IMR-90 (cell line): Measurements from ENCODE around the gene CALN1. TPM values are rescaled to one million over a fixed set of nuclear protein-coding genes. Genes with fewer than 3 reads are reported as not detected.

Experiments
- ATAC-seq: fragments of 200-7000 bp; cut with Tn5 transposase; 2 replicates; pipeline ENCODE4 v1.9.1; 2020; ENCODE audit warnings: low read depth, mild to moderate bottlenecking, moderate library complexity
- BruUV-seq: library from RNA; stranded (reverse); fragments of 400-500 nt; replicated peaks from 2 replicates; lab custom pipeline; 2021; lab: Mats Ljungman, UMichigan
- CTCF ChIA-PET: fragments of 300-600 bp; formaldehyde crosslinking; extraction: SDS; loops from one replicate; lab custom pipeline; 2021; ENCODE audit warnings: antibody characterized with exemption; lab: Yijun Ruan, JAX
- POLR2A ChIA-PET: fragments of 300-600 bp; sonication (Branson Sonifier 250); formaldehyde crosslinking; loops from one replicate; lab custom pipeline; 2022; ENCODE audit warnings: antibody characterized with exemption; ENCODE audit not compliant: unreplicated experiment; lab: Charles Lee
- DNase-seq: peaks from one replicate; pipeline ENCODE4 v3.0.0; 2013
- H2AFZ ChIP-seq: replicated peaks from 2 replicates; pipeline ENCODE3; 2013; ENCODE audit warnings: low read length, mild to moderate bottlenecking; ENCODE audit not compliant: poor library complexity
- H2AK5ac ChIP-seq: 2 replicates; pipeline ENCODE4 v1.6.1; 2013; ENCODE audit warnings: low read depth, low read length, inconsistent platforms
- H2AK9ac ChIP-seq: replicated peaks from 2 replicates; pipeline ENCODE3; 2013; ENCODE audit warnings: mild to moderate bottlenecking, low read depth, low read length, moderate library complexity; ENCODE audit not compliant: poor library complexity
- H2BK120ac ChIP-seq: 2 replicates; pipeline ENCODE4 v1.6.1; 2013; ENCODE audit warnings: low read depth, low read length, inconsistent platforms
- H2BK15ac ChIP-seq: 3 replicates; pipeline ENCODE4 v1.6.1; 2013; ENCODE audit warnings: low read depth, low read length, inconsistent platforms
- H2BK20ac ChIP-seq: 2 replicates; pipeline ENCODE4 v1.6.1; 2013; ENCODE audit warnings: low read depth, mild to moderate bottlenecking, inconsistent platforms, low read length, moderate library complexity
- H2BK5ac ChIP-seq: 2 replicates; pipeline ENCODE4 v1.6.1; 2013; ENCODE audit warnings: mild to moderate bottlenecking, low read depth, low read length, inconsistent platforms; ENCODE audit not compliant: poor library complexity, severe bottlenecking
- H3K14ac ChIP-seq: replicated peaks from 2 replicates; pipeline ENCODE4 v1.6.1; 2013; ENCODE audit warnings: low read depth, low read length, inconsistent platforms
- H3K18ac ChIP-seq: 2 replicates; pipeline ENCODE4 v1.6.1; 2013; ENCODE audit warnings: low read depth, low read length, control low read depth
- H3K23ac ChIP-seq: 2 replicates; pipeline ENCODE4 v1.6.1; 2013; ENCODE audit warnings: low read depth, low read length, inconsistent platforms
- H3K27ac ChIP-seq: 2 replicates; pipeline ENCODE4 v1.5.1; 2013; ENCODE audit warnings: mild to moderate bottlenecking, control low read depth, low read length; ENCODE audit not compliant: insufficient read depth
- H3K27me3 ChIP-seq: 2 replicates; pipeline ENCODE4 v1.6.1; 2013; ENCODE audit warnings: low read length; ENCODE audit not compliant: control insufficient read depth, insufficient read depth
- H3K36me3 ChIP-seq: 2 replicates; pipeline ENCODE4 v1.6.1; 2013; ENCODE audit warnings: low read length, mixed read lengths; ENCODE audit not compliant: control insufficient read depth, insufficient read depth
- H3K4ac ChIP-seq: 2 replicates; pipeline ENCODE4 v1.6.1; 2013; ENCODE audit warnings: low read depth, low read length, inconsistent platforms
- H3K4me1 ChIP-seq: 2 replicates; pipeline ENCODE4 v1.6.1; 2013; ENCODE audit warnings: low read length, mixed read lengths; ENCODE audit not compliant: control insufficient read depth, insufficient read depth
- H3K4me2 ChIP-seq: 2 replicates; pipeline ENCODE4 v1.6.1; 2013; ENCODE audit warnings: low read depth, mild to moderate bottlenecking, control low read depth, low read length, moderate library complexity
- H3K4me3 ChIP-seq: 2 replicates; pipeline ENCODE4 v1.5.1; 2013; ENCODE audit warnings: low read depth, mild to moderate bottlenecking, control low read depth, low read length, moderate library complexity; ENCODE audit not compliant: insufficient read depth
- H3K56ac ChIP-seq: 2 replicates; pipeline ENCODE4 v1.6.1; 2013; ENCODE audit warnings: low read length, inconsistent platforms; ENCODE audit not compliant: insufficient read depth; ENCODE audit errors: extremely low read depth
- H3K79me1 ChIP-seq, 2 experiments: 2 replicates each; pipeline ENCODE4 v1.6.1; 2013; ENCODE audit warnings: low read length in 2 of 2, inconsistent platforms in 1 of 2, low read depth in 1 of 2
- H3K9ac ChIP-seq: 2 replicates; pipeline ENCODE4 v1.6.1; 2013; ENCODE audit warnings: low read depth, low read length, control low read depth
- H3K9me1 ChIP-seq: 2 replicates; pipeline ENCODE4 v1.6.1; 2013; ENCODE audit warnings: low read length, inconsistent platforms; ENCODE audit not compliant: insufficient read depth
- H3K9me3 ChIP-seq: 2 replicates; pipeline ENCODE4 v1.6.1; 2013; ENCODE audit warnings: low read length; ENCODE audit not compliant: control insufficient read depth, insufficient read depth
- H4K20me1 ChIP-seq: 2 replicates; pipeline ENCODE4 v1.6.1; 2013; ENCODE audit warnings: low read length, inconsistent platforms; ENCODE audit not compliant: insufficient read depth
- H4K5ac ChIP-seq: 2 replicates; pipeline ENCODE4 v1.6.1; 2013; ENCODE audit warnings: mild to moderate bottlenecking, low read depth, low read length, control low read depth
- H4K8ac ChIP-seq, 2 experiments: 2 replicates each; pipeline ENCODE4 v1.6.1; 2013; ENCODE audit warnings: low read depth in 2 of 2, low read length in 2 of 2, control low read depth in 1 of 2, inconsistent platforms in 1 of 2
- H4K91ac ChIP-seq: 2 replicates; pipeline ENCODE4 v1.6.1; 2013; ENCODE audit warnings: low read depth, low read length, inconsistent platforms; ENCODE audit not compliant: insufficient read depth
- SMC3 ChIP-seq: fragments of 150-350 bp; IDR thresholded peaks from 2 replicates; pipeline ENCODE4 v1.6.1; 2016; ENCODE audit warnings: low read depth, mild to moderate bottlenecking, antibody characterized with exemption, low read length, moderate library complexity
- WGBS, 2 experiments: methylation state at CpG; one replicate each; pipeline versions ENCODE4 v1.1.5 to v1.1.7; 2013; ENCODE audit warnings: missing lambda C conversion rate in 2 of 2; ENCODE audit not compliant: insufficient read length in 1 of 2; ENCODE audit errors: extremely low coverage in 2 of 2; 5-methylcytosine and 5-hydroxymethylcytosine counted together
- dilution Hi-C: fragments of 300-500 bp; cut with HindIII; formaldehyde crosslinking; loops from one replicate; pipeline ENCODE4 v1.14.3; 2018; ENCODE audit warnings: low sequenced_read_pairs; ENCODE audit not compliant: unreplicated experiment
- in situ Hi-C: fragments of 300-500 bp; cut with MboI; formaldehyde crosslinking; loops from 3 replicates; pipeline ENCODE4 v1.14.3; 2019; ENCODE audit warnings: low sequenced_read_pairs, inconsistent platforms, mixed read lengths
- intact Hi-C: fragments of 100-400 bp; cut with micrococcal nuclease; formaldehyde crosslinking; loops from 2 replicates; pipeline ENCODE4 v1.10.0; 2022
- polyA plus RNA-seq, 3 experiments: library from polyadenylated mRNA; depleted of rRNA; stranded (reverse); fragments of >200 nt; gene quantifications; 2 replicates each; pipeline ENCODE4 v1.2.3, GENCODE V29; 2012; ENCODE audit warnings: low replicate concordance in 1 of 3
- total RNA-seq: library from RNA; depleted of rRNA; stranded (reverse); fragments of >200 nt; gene quantifications from 2 replicates; pipeline ENCODE4 v1.2.3, GENCODE V29; 2012

CALN1 gene
- total and polyA plus RNA-seq, 2 of the 4 experiments (the other 2 are of a cell fraction) = not detected

GRCh38 chr7:72223351-72223750, 188.8 kb downstream of the CALN1 start:
- no peak overlapping the region for H3K18ac ChIP-seq
- no peak overlapping the region for H3K9ac ChIP-seq
- POLR2A ChIA-PET = no interaction called here
- H2AK5ac ChIP-seq = no peak overlapping the region
- H3K14ac ChIP-seq = no peak overlapping the region
- H3K56ac ChIP-seq = no peak overlapping the region
- DNase-seq = no peak
- no peak overlapping the region for H2BK120ac ChIP-seq
- H4K5ac ChIP-seq = no peak overlapping the region
- no TSS peak for BruUV-seq
- H3K23ac ChIP-seq = no peak overlapping the region
- intact Hi-C loops = no loop called here
- CTCF ChIA-PET = no interaction called here
- no peak overlapping the region for H3K4ac ChIP-seq
- no peak overlapping the region for H3K4me3 ChIP-seq
- H4K20me1 ChIP-seq = no peaks in the 10 kb centered on the region
- H3K9me3 ChIP-seq = peaks cover 24% of the 10 kb centered on the region
- no peak overlapping the region for H3K4me2 ChIP-seq
- TF ChIP-seq SMC3 = no peak
- no peak overlapping the region for H4K91ac ChIP-seq
- no peaks in the 10 kb centered on the region for H3K4me1 ChIP-seq
- dilution Hi-C loops = no loop called here
- no peak overlapping the region for H3K27ac ChIP-seq
- no peak overlapping the region for H2BK5ac ChIP-seq
- H3K79me1 ChIP-seq = no peaks in the 10 kb centered on the region
- no peaks in the 10 kb centered on the region for H3K27me3 ChIP-seq
- H3K9me1 ChIP-seq = no peaks in the 10 kb centered on the region
- WGBS, 2 experiments = no CpG with 5 or more reads among the region's 2 CpGs
- no peak overlapping the region for H2AFZ ChIP-seq
- no peak overlapping the region for H2AK9ac ChIP-seq
- no peak overlapping the region for H2BK15ac ChIP-seq
- ATAC-seq = no peak
- H2BK20ac ChIP-seq = no peak overlapping the region
- H4K8ac ChIP-seq = no peak overlapping the region
- in situ Hi-C loops = no loop called here
- no peaks in the 10 kb centered on the region for H3K36me3 ChIP-seq
